HuH-7 (cell line): ENCODE data around the gene MBOAT1.
A peak's percentile ranks its signal among the peaks of the same experiment; 100 is the strongest.

Experiments used
- DNase-seq: peaks from one replicate; pipeline ENCODE4 v3.0.0; 2011; ENCODE audit warnings: low spot score

The MBOAT1 gene

GRCh38 chr6:20137240-20137639 lies 75.0 kb downstream of the MBOAT1 start:
- no peak for DNase-seq

- no peak for DNase-seq
Observed at GRCh38 chr6:20135677-20136268, 76.5 kb downstream of the MBOAT1 start.

- no peak for DNase-seq
Observed at GRCh38 chr6:20134613-20135012, 77.7 kb downstream of the MBOAT1 start.

- DNase-seq = no peak
Observed at GRCh38 chr6:20129290-20130088, 82.8 kb downstream of the MBOAT1 start.

GRCh38 chr6:20128018-20128417 lies 84.3 kb downstream of the MBOAT1 start:
- no peak for DNase-seq

- DNase-seq = peak; percentile 39
Observed at GRCh38 chr6:20126789-20127653, 85.2 kb downstream of the MBOAT1 start.

- no peak for DNase-seq
Observed at GRCh38 chr6:20126102-20126752, 86.0 kb downstream of the MBOAT1 start.

- no peak for DNase-seq
Observed at GRCh38 chr6:20124545-20124944, 87.7 kb downstream of the MBOAT1 start.

- no peak for DNase-seq
Observed at GRCh38 chr6:20119485-20119884, 92.8 kb downstream of the MBOAT1 start.

GRCh38 chr6:20118892-20119291 lies 93.4 kb downstream of the MBOAT1 start:
- no peak for DNase-seq

- DNase-seq = no peak
Observed at GRCh38 chr6:20117474-20117873, 94.8 kb downstream of the MBOAT1 start.

- no peak for DNase-seq
Observed at GRCh38 chr6:20116792-20117191, 95.5 kb downstream of the MBOAT1 start.

- DNase-seq = no peak
Observed at GRCh38 chr6:20115246-20115980, 96.9 kb downstream of the MBOAT1 start.

GRCh38 chr6:20113649-20114224 lies 98.5 kb downstream of the MBOAT1 start:
- no peak for DNase-seq

- DNase-seq = no peak
Observed at GRCh38 chr6:20112841-20113240, 99.4 kb downstream of the MBOAT1 start.

GRCh38 chr6:20112241-20112640 lies 100.0 kb downstream of the MBOAT1 start:
- DNase-seq = no peak

GRCh38 chr6:20110478-20110877 lies 101.8 kb downstream of the MBOAT1 start:
- no peak for DNase-seq

- DNase-seq = no peak
Observed at GRCh38 chr6:20109526-20109925, 102.7 kb downstream of the MBOAT1 start.

- no peak for DNase-seq
Observed at GRCh38 chr6:20105838-20106237, 106.4 kb downstream of the MBOAT1 start.

- DNase-seq = no peak
Observed at GRCh38 chr6:20104696-20105095, 107.6 kb downstream of the MBOAT1 start.

- DNase-seq = no peak
Observed at GRCh38 chr6:20102397-20103073, 109.7 kb downstream of the MBOAT1 start.
